BE2C (cell line): Measurements from ENCODE around the gene STARD13.

Experiments
- DNase-seq: peaks from one replicate; pipeline ENCODE4 v3.0.0-alpha.2; 2020
- H3K27me3 ChIP-seq: fragments of 250-450 bp; sonication (Bioruptor Pico); 2 replicates; pipeline ENCODE4 v1.5.1; 2020; ENCODE audit warnings: mild to moderate bottlenecking
- H3K36me3 ChIP-seq: fragments of 250-450 bp; sonication (Bioruptor Pico); 2 replicates; pipeline ENCODE4 v1.5.1; 2020; ENCODE audit warnings: mild to moderate bottlenecking
- H3K4me1 ChIP-seq: fragments of 250-450 bp; sonication (Bioruptor Pico); 2 replicates; pipeline ENCODE4 v1.5.1; 2020
- H3K4me3 ChIP-seq: 2 replicates; pipeline ENCODE4 v1.5.1; 2011; ENCODE audit warnings: low read depth, low read length
- H3K9me3 ChIP-seq: fragments of 250-450 bp; sonication (Bioruptor Pico); 2 replicates; pipeline ENCODE4 v1.5.1; 2020
- CTCF ChIP-seq: IDR thresholded peaks from 2 replicates; pipeline ENCODE4 v1.5.1; 2012; ENCODE audit warnings: mild to moderate bottlenecking, low read depth, low read length

The STARD13 gene

GRCh38 chr13:33326246-33326645, 40.7 kb upstream of the STARD13 start:
- no peaks in the 10 kb centered on the region for H3K9me3 ChIP-seq
- H3K36me3 ChIP-seq, result no peaks in the 10 kb centered on the region
- no peak overlapping the region for H3K4me3 ChIP-seq
- H3K27me3 ChIP-seq, result no peaks in the 10 kb centered on the region
- no peak for TF ChIP-seq CTCF
- no peaks in the 10 kb centered on the region; the same call in 1 of the 2 replicates for H3K4me1 ChIP-seq
- DNase-seq, result no peak

DNA sequence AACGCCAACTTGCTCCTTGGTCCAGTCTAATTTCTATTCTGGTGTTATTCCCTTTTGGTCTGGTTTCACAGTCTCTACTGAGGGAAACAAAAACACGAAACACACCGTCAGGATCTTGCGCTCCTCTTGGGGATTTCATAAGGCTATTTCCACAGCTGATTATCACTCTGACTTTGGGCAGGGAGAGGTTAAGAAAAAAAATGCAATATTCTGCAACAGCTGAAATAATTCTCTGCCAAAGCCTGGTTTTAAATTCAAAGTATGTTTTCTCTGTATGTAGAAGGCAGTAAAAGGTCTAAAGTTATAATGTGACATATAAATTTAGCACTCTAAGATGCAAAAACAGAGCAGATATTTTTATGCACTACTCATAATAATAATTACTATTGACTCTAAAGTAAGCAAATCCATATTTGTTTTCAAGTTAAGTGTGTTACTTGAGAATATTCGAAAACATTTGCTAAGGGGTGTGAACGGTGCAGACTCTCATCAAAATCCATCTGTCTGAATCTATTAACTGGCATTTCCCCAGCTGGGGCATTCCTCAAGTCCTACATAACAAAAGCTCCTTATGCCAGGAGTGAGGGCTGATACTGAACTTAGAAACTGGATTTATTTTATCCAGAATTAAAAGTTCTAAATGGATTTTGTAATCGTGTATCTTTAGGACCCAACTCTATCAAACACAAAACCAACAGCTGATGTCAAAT, 38.4 kb upstream of the STARD13 start:
- no peak for TF ChIP-seq CTCF
- H3K4me1 ChIP-seq, result no peaks in the 10 kb centered on the region; the same call in 1 of the 2 replicates
- no peaks in the 10 kb centered on the region for H3K9me3 ChIP-seq
- no peaks in the 10 kb centered on the region for H3K36me3 ChIP-seq
- DNase-seq, result no peak
- H3K4me3 ChIP-seq, result no peak overlapping the region
- H3K27me3 ChIP-seq, result no peaks in the 10 kb centered on the region

DNA sequence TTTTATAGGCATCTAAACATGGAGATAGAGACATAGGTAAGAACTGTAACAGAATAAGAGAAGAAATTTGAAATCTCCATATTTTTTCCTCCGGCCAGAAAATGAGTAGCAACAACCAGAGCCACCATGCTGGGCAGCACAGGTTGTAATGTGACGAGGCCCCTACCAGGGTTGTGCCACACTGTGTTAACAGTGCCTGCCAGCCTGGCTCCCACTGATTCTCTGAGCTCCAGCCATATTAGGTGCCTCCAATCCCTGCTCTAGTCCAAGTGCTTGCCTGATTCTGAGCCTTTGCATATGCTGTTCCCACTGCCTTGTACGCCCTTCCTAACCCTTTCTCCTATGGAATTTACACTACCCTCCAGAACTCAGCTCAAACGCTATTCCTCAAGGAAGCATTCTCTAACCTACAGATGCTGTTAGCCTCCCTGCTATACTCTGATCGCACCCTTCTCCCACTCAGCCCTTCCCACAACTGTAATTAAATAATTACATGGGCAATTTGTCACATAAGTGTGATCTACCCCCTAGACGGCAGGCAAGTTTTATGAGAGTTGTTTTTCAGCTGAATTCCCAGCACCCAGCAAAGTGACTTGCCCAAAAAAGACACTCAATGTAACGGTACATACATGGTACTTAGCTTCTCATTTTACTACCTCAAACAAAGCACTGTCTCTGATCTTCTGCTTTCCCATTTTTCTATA, 37.6 kb upstream of the STARD13 start:
- H3K36me3 ChIP-seq, result no peaks in the 10 kb centered on the region

GRCh38 chr13:33322543-33322809, 36.9 kb upstream of the STARD13 start:
- H3K9me3 ChIP-seq, result no peaks in the 10 kb centered on the region
- no peak for DNase-seq
- no peaks in the 10 kb centered on the region for H3K27me3 ChIP-seq
- no peaks in the 10 kb centered on the region for H3K36me3 ChIP-seq
- TF ChIP-seq CTCF, result no peak
- H3K4me1 ChIP-seq, result no peaks in the 10 kb centered on the region
- H3K4me3 ChIP-seq, result no peak overlapping the region

More for the DNA sequence above, 37.6 kb upstream of the STARD13 start:
- no peak for DNase-seq
- Histone ChIP-seq H3K4me3 (no peak overlapping the region), H3K27me3 (no peaks in the 10 kb centered on the region), H3K9me3 (no peaks in the 10 kb centered on the region), H3K4me1 (no peaks in the 10 kb centered on the region)
- no peak for TF ChIP-seq CTCF

GRCh38 chr13:33321686-33322542, 36.4 kb upstream of the STARD13 start:
- Histone ChIP-seq H3K4me3 (no peak overlapping the region), H3K4me1 (no peaks in the 10 kb centered on the region), H3K9me3 (no peaks in the 10 kb centered on the region), H3K36me3 (no peaks in the 10 kb centered on the region), H3K27me3 (no peaks in the 10 kb centered on the region)
- DNase-seq, result no peak
- no peak for TF ChIP-seq CTCF
